ENCODE data around the gene SYNE2.
"Not testable (repeated sequence)": the region's sequence is repeated elsewhere in the genome, so short reads cannot be mapped to it uniquely, and the experiment has no call there.

Gene SYNE2

DNA sequence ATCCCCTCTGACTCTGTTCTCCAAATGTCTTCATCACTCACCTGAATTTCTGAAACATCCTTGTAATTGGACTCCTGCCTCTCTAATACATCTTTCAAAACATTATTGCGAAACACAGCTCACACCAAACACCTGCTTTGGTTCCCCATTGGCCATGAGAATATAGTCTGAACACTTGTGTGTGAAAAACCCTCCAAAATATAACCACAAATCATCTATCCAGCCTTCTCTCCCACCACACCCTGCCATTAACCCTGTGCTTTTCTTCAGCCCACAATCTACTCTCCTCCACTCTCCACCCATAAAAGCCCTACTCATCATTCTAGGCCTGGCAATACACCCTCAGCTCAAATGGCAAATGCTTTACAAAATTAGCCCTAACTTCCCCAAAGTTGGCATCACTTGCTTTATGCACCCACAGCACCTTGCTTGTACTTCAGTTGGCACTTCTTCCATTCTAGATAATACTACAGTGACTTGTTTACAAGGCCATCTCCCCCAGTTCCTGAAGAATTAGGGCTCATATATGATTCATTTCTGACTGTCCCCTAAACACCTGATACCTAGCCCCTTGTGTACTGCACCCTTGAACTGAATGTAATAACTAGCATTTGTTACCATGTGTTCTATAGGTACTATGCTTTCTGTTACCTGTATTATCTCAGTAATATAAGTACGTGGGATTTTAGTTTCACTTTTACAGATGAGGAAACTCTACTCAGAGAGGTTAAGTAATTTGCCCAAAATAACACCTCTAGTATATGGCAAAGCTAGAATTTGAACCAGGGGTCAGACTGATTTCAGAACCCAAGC is 17.3 kb downstream of the SYNE2 start:
- H3K9me3 ChIP-seq (ENCODE audit: control insufficient read depth in 1 of 2, low read length in 2 of 2); H3K27me3 ChIP-seq (ENCODE audit: control insufficient read depth in 1 of 2, insufficient read depth in 2 of 2, low read length in 2 of 2); H3K27ac ChIP-seq (ENCODE audit: low read depth, low read length); H3K36me3 ChIP-seq (ENCODE audit: control insufficient read depth in 1 of 2, insufficient read depth in 2 of 2, low read length in 2 of 2); H3K9ac ChIP-seq (ENCODE audit: low read depth in 1 of 2, low read length in 2 of 2): not testable (repeated sequence)
- Histone ChIP-seq H3K4me3 (ENCODE audit: low read depth in 1 of 2, low read length in 2 of 2) (peak overlapping the region in 1 of 2 donors; percentile 17), H3K4me1 (ENCODE audit: control insufficient read depth in 1 of 2, insufficient read depth in 2 of 2, low read length in 2 of 2) (peaks cover 6 to 14% of the 10 kb centered on the region in 2 donors)

- not testable (repeated sequence) for H3K27me3 ChIP-seq (ENCODE audit: control insufficient read depth in 1 of 2, insufficient read depth in 2 of 2, low read length in 2 of 2); H3K4me3 ChIP-seq (ENCODE audit: low read depth in 1 of 2, low read length in 2 of 2); H3K36me3 ChIP-seq (ENCODE audit: control insufficient read depth in 1 of 2, insufficient read depth in 2 of 2, low read length in 2 of 2); H3K9ac ChIP-seq (ENCODE audit: low read depth in 1 of 2, low read length in 2 of 2); H3K27ac ChIP-seq (ENCODE audit: low read depth, low read length); H3K9me3 ChIP-seq (ENCODE audit: control insufficient read depth in 1 of 2, low read length in 2 of 2)
- H3K4me1 ChIP-seq (ENCODE audit: control insufficient read depth in 1 of 2, insufficient read depth in 2 of 2, low read length in 2 of 2) = peaks cover 6 to 14% of the 10 kb centered on the region in 2 donors
Measured at GRCh38 chr14:63870753-63871037, 17.9 kb downstream of the SYNE2 start.

- Histone ChIP-seq H3K4me3 (ENCODE audit: low read depth in 1 of 2, low read length in 2 of 2) (no peak overlapping the region), H3K9ac (ENCODE audit: low read depth in 1 of 2, low read length in 2 of 2) (no peak overlapping the region), H3K27ac (ENCODE audit: low read depth, low read length) (peak overlapping the region; percentile 4), H3K27me3 (ENCODE audit: control insufficient read depth in 1 of 2, insufficient read depth in 2 of 2, low read length in 2 of 2) (no peaks in the 10 kb centered on the region), H3K36me3 (ENCODE audit: control insufficient read depth in 1 of 2, insufficient read depth in 2 of 2, low read length in 2 of 2) (no peaks in the 10 kb centered on the region), H3K4me1 (ENCODE audit: control insufficient read depth in 1 of 2, insufficient read depth in 2 of 2, low read length in 2 of 2) (peaks cover 0 to 15% of the 10 kb centered on the region in 2 donors), H3K9me3 (ENCODE audit: control insufficient read depth in 1 of 2, low read length in 2 of 2) (no peaks in the 10 kb centered on the region)
Measured at GRCh38 chr14:63874223-63874622, 21.4 kb downstream of the SYNE2 start.

DNA sequence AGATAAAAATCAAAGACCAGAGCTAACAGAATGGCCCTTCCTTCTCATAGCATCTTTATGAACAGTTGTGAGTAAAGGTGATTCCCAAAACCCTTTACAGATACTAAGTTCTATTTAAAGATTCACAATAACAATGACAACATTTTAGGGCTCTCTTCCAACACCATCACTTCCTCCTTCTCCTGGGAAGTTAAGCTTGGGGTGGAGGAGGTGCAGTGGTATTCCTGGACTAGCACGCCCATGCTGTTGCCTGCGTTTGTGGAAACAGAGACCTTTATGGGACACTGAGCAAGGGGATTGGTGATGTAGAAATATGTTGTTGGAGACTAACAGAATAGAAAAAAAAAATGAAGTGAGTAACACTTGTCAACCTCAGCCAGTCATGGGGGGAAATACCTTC is 22.5 kb downstream of the SYNE2 start:
- peaks cover 0 to 8% of the 10 kb centered on the region in 2 donors for H3K4me1 ChIP-seq (ENCODE audit: control insufficient read depth in 1 of 2, insufficient read depth in 2 of 2, low read length in 2 of 2)
- H3K27me3 ChIP-seq (ENCODE audit: control insufficient read depth in 1 of 2, insufficient read depth in 2 of 2, low read length in 2 of 2) = no peaks in the 10 kb centered on the region

GRCh38 chr14:63877550-63877939 is 24.7 kb downstream of the SYNE2 start:
- Histone ChIP-seq H3K9me3 (ENCODE audit: control insufficient read depth in 1 of 2, low read length in 2 of 2) (no peaks in the 10 kb centered on the region), H3K36me3 (ENCODE audit: control insufficient read depth in 1 of 2, insufficient read depth in 2 of 2, low read length in 2 of 2) (no peaks in the 10 kb centered on the region), H3K27me3 (ENCODE audit: control insufficient read depth in 1 of 2, insufficient read depth in 2 of 2, low read length in 2 of 2) (no peaks in the 10 kb centered on the region), H3K27ac (ENCODE audit: low read depth, low read length) (no peak overlapping the region), H3K4me3 (ENCODE audit: low read depth in 1 of 2, low read length in 2 of 2) (no peak overlapping the region), H3K4me1 (ENCODE audit: control insufficient read depth in 1 of 2, insufficient read depth in 2 of 2, low read length in 2 of 2) (peaks cover 0 to 8% of the 10 kb centered on the region in 2 donors), H3K9ac (ENCODE audit: low read depth in 1 of 2, low read length in 2 of 2) (no peak overlapping the region)

More for the DNA sequence above, 22.5 kb downstream of the SYNE2 start:
- no peaks in the 10 kb centered on the region for H3K9me3 ChIP-seq (ENCODE audit: control insufficient read depth in 1 of 2, low read length in 2 of 2)
- H3K36me3 ChIP-seq (ENCODE audit: control insufficient read depth in 1 of 2, insufficient read depth in 2 of 2, low read length in 2 of 2) = no peaks in the 10 kb centered on the region
- H3K4me3 ChIP-seq (ENCODE audit: low read depth in 1 of 2, low read length in 2 of 2) = no peak overlapping the region
- no peak overlapping the region for H3K27ac ChIP-seq (ENCODE audit: low read depth, low read length)
- no peak overlapping the region for H3K9ac ChIP-seq (ENCODE audit: low read depth in 1 of 2, low read length in 2 of 2)

DNA sequence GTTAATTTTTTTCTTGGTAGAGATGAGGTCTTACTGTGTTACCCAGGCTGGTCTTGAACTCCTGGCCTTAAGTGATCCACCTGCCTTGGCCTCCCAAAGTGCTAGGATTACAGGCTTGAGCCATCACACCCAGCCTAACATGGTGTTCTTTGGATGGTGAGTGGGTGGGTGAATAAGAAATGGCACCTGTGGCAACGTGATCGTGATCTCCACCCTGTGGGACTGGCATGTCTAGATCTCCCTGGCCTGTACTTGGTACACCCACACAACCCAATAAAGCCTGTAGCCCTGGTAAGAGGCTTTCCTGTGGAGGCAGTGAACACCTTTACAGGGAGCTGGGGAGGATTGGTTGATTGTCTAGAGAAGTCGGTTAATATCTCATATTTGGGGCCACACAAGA is 25.2 kb downstream of the SYNE2 start:
- H3K9me3 ChIP-seq (ENCODE audit: control insufficient read depth in 1 of 2, low read length in 2 of 2) = no peaks in the 10 kb centered on the region
- H3K4me3 ChIP-seq (ENCODE audit: low read depth in 1 of 2, low read length in 2 of 2) = no peak overlapping the region
- H3K9ac ChIP-seq (ENCODE audit: low read depth in 1 of 2, low read length in 2 of 2) = no peak overlapping the region
- H3K36me3 ChIP-seq (ENCODE audit: control insufficient read depth in 1 of 2, insufficient read depth in 2 of 2, low read length in 2 of 2) = no peaks in the 10 kb centered on the region
- H3K4me1 ChIP-seq (ENCODE audit: control insufficient read depth in 1 of 2, insufficient read depth in 2 of 2, low read length in 2 of 2) = peaks cover 0 to 8% of the 10 kb centered on the region in 2 donors
- H3K27ac ChIP-seq (ENCODE audit: low read depth, low read length) = no peak overlapping the region
- H3K27me3 ChIP-seq (ENCODE audit: control insufficient read depth in 1 of 2, insufficient read depth in 2 of 2, low read length in 2 of 2) = no peaks in the 10 kb centered on the region

GRCh38 chr14:63878792-63879191 is 26.0 kb downstream of the SYNE2 start:
- Histone ChIP-seq H3K4me3 (ENCODE audit: low read depth in 1 of 2, low read length in 2 of 2) (no peak overlapping the region), H3K9me3 (ENCODE audit: control insufficient read depth in 1 of 2, low read length in 2 of 2) (no peaks in the 10 kb centered on the region), H3K36me3 (ENCODE audit: control insufficient read depth in 1 of 2, insufficient read depth in 2 of 2, low read length in 2 of 2) (no peaks in the 10 kb centered on the region), H3K27ac (ENCODE audit: low read depth, low read length) (no peak overlapping the region), H3K4me1 (ENCODE audit: control insufficient read depth in 1 of 2, insufficient read depth in 2 of 2, low read length in 2 of 2) (peaks cover 0 to 8% of the 10 kb centered on the region in 2 donors), H3K27me3 (ENCODE audit: control insufficient read depth in 1 of 2, insufficient read depth in 2 of 2, low read length in 2 of 2) (no peaks in the 10 kb centered on the region), H3K9ac (ENCODE audit: low read depth in 1 of 2, low read length in 2 of 2) (no peak overlapping the region)

GRCh38 chr14:63881926-63882325 is 29.1 kb downstream of the SYNE2 start:
- Histone ChIP-seq H3K4me3 (ENCODE audit: low read depth in 1 of 2, low read length in 2 of 2) (no peak overlapping the region), H3K9ac (ENCODE audit: low read depth in 1 of 2, low read length in 2 of 2) (no peak overlapping the region), H3K9me3 (ENCODE audit: control insufficient read depth in 1 of 2, low read length in 2 of 2) (no peaks in the 10 kb centered on the region), H3K27me3 (ENCODE audit: control insufficient read depth in 1 of 2, insufficient read depth in 2 of 2, low read length in 2 of 2) (no peaks in the 10 kb centered on the region), H3K36me3 (ENCODE audit: control insufficient read depth in 1 of 2, insufficient read depth in 2 of 2, low read length in 2 of 2) (peaks cover 0 to 3% of the 10 kb centered on the region in 2 donors), H3K4me1 (ENCODE audit: control insufficient read depth in 1 of 2, insufficient read depth in 2 of 2, low read length in 2 of 2) (peaks cover 0 to 7% of the 10 kb centered on the region in 2 donors), H3K27ac (ENCODE audit: low read depth, low read length) (no peak overlapping the region)

DNA sequence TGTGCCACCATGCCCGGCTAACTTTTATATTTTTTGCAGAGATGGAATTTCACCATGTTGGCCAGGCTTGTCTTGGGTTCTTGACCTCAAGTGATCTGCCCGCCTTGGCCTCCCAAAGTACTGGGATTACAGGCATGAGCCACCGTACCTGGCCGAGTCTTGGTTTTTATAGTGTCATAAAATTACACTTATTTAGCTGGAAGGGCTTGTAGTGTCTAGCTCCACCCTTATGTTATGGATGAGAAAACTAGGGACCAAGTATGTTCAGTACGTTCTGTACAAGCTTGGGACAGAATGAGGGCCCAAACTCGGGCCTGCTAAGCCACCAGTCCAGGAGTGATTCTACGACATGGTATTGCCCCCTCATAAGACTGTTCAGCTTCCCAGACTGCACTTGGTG is 35.1 kb downstream of the SYNE2 start:
- peaks cover 0 to 3% of the 10 kb centered on the region in 2 donors for H3K36me3 ChIP-seq (ENCODE audit: control insufficient read depth in 1 of 2, insufficient read depth in 2 of 2, low read length in 2 of 2)
- no peak overlapping the region for H3K9ac ChIP-seq (ENCODE audit: low read depth in 1 of 2, low read length in 2 of 2)
- no peak overlapping the region for H3K4me3 ChIP-seq (ENCODE audit: low read depth in 1 of 2, low read length in 2 of 2)
- peaks cover 14 to 21% of the 10 kb centered on the region in 2 donors for H3K4me1 ChIP-seq (ENCODE audit: control insufficient read depth in 1 of 2, insufficient read depth in 2 of 2, low read length in 2 of 2)
- no peak overlapping the region for H3K27ac ChIP-seq (ENCODE audit: low read depth, low read length)
- no peaks in the 10 kb centered on the region for H3K9me3 ChIP-seq (ENCODE audit: control insufficient read depth in 1 of 2, low read length in 2 of 2)
- H3K27me3 ChIP-seq (ENCODE audit: control insufficient read depth in 1 of 2, insufficient read depth in 2 of 2, low read length in 2 of 2) = no peaks in the 10 kb centered on the region

GRCh38 chr14:63890553-63890952 is 37.7 kb downstream of the SYNE2 start:
- H3K27ac ChIP-seq (ENCODE audit: low read depth, low read length) = peak overlapping the region; percentile 30
- no peaks in the 10 kb centered on the region for H3K36me3 ChIP-seq (ENCODE audit: control insufficient read depth in 1 of 2, insufficient read depth in 2 of 2, low read length in 2 of 2)
- H3K4me3 ChIP-seq (ENCODE audit: low read depth in 1 of 2, low read length in 2 of 2) = no peak overlapping the region
- H3K9ac ChIP-seq (ENCODE audit: low read depth in 1 of 2, low read length in 2 of 2) = no peak overlapping the region
- H3K9me3 ChIP-seq (ENCODE audit: control insufficient read depth in 1 of 2, low read length in 2 of 2) = no peaks in the 10 kb centered on the region
- no peaks in the 10 kb centered on the region for H3K27me3 ChIP-seq (ENCODE audit: control insufficient read depth in 1 of 2, insufficient read depth in 2 of 2, low read length in 2 of 2)
- peaks cover 14 to 29% of the 10 kb centered on the region in 2 donors for H3K4me1 ChIP-seq (ENCODE audit: control insufficient read depth in 1 of 2, insufficient read depth in 2 of 2, low read length in 2 of 2)
